Measurements from ENCODE around the gene WNT11. TPM values are rescaled to one million over a fixed set of nuclear protein-coding genes. Genes with fewer than 3 reads are reported as not detected.

The WNT11 gene
- total RNA-seq, 5 donors from 2014 or later (not counting 1 experiment from before 2014, with no cell fraction given): 0.47 to 1.3 (median 0.89) TPM; not detected in 1

DNA sequence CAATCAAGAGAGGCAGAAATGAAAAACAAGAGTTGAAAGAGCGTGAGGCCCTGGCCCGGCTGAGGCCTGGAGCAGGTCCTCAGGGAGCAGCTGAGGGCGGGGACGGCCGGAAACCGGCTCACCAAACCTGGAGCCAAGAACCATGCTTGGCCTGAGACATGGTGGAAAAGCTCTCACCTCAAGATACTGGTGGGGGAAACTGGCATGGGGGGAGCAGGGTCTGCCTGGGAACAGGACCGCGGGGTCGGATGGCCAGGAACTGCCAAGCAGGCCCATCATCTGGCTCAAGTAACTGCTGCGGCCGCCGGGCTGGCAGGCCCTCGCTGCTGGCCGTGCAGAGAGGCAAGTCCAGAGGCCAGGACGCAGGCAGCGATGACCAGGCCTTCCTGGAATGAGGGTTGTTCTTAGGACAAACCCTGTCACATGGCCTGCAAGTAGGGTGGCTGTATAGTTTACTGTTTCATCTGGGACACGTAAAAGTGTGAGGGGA, 18.9 kb upstream of the WNT11 start:
- no peak for ATAC-seq (replicated peaks in 1 of 4)
- no peak overlapping the region for H3K4me3 ChIP-seq (ENCODE audit: control insufficient read depth in 1 of 2, extremely low read depth in 1 of 2, low read length in 1 of 2)
- Mint-ChIP-seq H3K9me3 (no peaks in the 10 kb centered on the region), H3K36me3 (no peaks in the 10 kb centered on the region), H3K4me3 (no peak overlapping the region), H3K27ac (no peak overlapping the region), H3K27me3 (peaks cover 0 to 2% of the 10 kb centered on the region in 2 donors), H3K4me1 (peaks cover 0 to 2% (median 0%) of the 10 kb centered on the region in 3 donors)
- no peaks in the 10 kb centered on the region for H3K9me3 ChIP-seq
- ChIA-PET CTCF (no interaction called here), POLR2A (no interaction called here)
- WGBS (ENCODE audit: insufficient coverage): 97% methylated on average over 14 of the region's 17 CpGs
- H3K27me3 ChIP-seq (replicated peaks in 1 of 2; ENCODE audit: control insufficient read depth in 2 of 2, extremely low read depth in 1 of 2, insufficient read depth in 2 of 2, low read length in 1 of 2): peaks cover 0 to 8% of the 10 kb centered on the region in 2 experiments
- no peaks in the 10 kb centered on the region for H3K36me3 ChIP-seq (ENCODE audit: control insufficient read depth in 2 of 2, extremely low read depth in 1 of 2, insufficient read depth in 1 of 2, low read length in 1 of 2)
- no peak overlapping the region for H3K27ac ChIP-seq (ENCODE audit: low read length)
- peaks cover 0 to 6% of the 10 kb centered on the region in 2 experiments for H3K4me1 ChIP-seq (ENCODE audit: control insufficient read depth in 1 of 2, extremely low read depth in 1 of 2, insufficient read depth in 2 of 2, low read length in 2 of 2)
- DNase-seq: no peak

DNA sequence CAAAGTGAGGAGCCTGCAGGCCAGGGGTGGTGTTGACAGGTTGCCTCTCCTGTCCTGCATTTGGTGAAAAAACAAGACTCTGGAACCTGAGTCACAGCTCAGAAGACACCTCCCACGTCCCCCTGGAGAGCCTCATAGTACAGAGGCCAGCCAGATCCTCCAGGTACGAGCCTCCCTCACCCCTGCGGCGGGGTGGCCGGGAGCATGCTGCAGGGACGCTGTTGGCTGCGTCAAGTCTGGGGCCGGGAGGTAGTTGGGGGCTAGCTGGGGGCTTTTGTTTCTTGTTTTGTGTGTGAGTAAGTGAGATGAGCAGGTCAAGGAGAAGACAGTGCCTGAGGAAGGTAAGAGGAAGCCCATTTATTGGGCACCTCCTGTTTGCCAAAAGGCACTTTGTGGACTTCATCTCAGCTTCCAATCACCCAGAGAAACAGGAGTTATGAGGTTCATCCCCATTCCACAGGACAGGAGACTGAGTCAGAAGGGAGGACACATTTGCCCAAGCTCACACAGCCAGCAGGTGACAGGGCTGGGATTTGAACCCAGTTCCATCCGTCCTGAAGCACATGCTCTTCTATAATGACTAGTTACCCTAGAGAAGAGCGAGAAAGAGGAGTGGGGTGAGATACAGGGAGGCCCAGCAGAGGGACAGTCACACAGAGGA, 18.3 kb upstream of the WNT11 start:
- Histone ChIP-seq H3K27ac (ENCODE audit: low read length) (no peak overlapping the region), H3K27me3 (replicated peaks in 1 of 2; ENCODE audit: control insufficient read depth in 2 of 2, extremely low read depth in 1 of 2, insufficient read depth in 2 of 2, low read length in 1 of 2) (peaks cover 0 to 8% of the 10 kb centered on the region in 2 experiments), H3K36me3 (ENCODE audit: control insufficient read depth in 2 of 2, extremely low read depth in 1 of 2, insufficient read depth in 1 of 2, low read length in 1 of 2) (no peaks in the 10 kb centered on the region), H3K4me1 (ENCODE audit: control insufficient read depth in 1 of 2, extremely low read depth in 1 of 2, insufficient read depth in 2 of 2, low read length in 2 of 2) (no peaks in the 10 kb centered on the region), H3K9me3 (no peaks in the 10 kb centered on the region), H3K4me3 (ENCODE audit: control insufficient read depth in 1 of 2, extremely low read depth in 1 of 2, low read length in 1 of 2) (no peak overlapping the region)
- Mint-ChIP-seq H3K27me3 (peaks cover 2 to 3% of the 10 kb centered on the region in 2 donors), H3K27ac (no peak overlapping the region), H3K36me3 (no peaks in the 10 kb centered on the region), H3K9me3 (no peaks in the 10 kb centered on the region), H3K4me1 (peaks cover 0 to 2% (median 0%) of the 10 kb centered on the region in 3 donors), H3K4me3 (no peak overlapping the region)
- CTCF ChIA-PET: no interaction called here
- POLR2A ChIA-PET: no interaction called here
- 87% methylated on average over 9 of the region's 10 CpGs for WGBS (ENCODE audit: insufficient coverage)
- no peak for ATAC-seq (replicated peaks in 1 of 4)
- DNase-seq: no peak

GRCh38 chr11:76221365-76221764, 15.1 kb upstream of the WNT11 start:
- 83% methylated on average over 1 of the region's 3 CpGs for WGBS (ENCODE audit: insufficient coverage)
- H3K27me3 Mint-ChIP-seq: peaks cover 3% of the 10 kb centered on the region in 2 donors
- H3K4me1 Mint-ChIP-seq: no peaks in the 10 kb centered on the region
- H3K4me3 Mint-ChIP-seq: no peak overlapping the region
- Histone ChIP-seq H3K4me3 (ENCODE audit: control insufficient read depth in 1 of 2, extremely low read depth in 1 of 2, low read length in 1 of 2) (no peak overlapping the region), H3K9me3 (no peaks in the 10 kb centered on the region), H3K4me1 (ENCODE audit: control insufficient read depth in 1 of 2, extremely low read depth in 1 of 2, insufficient read depth in 2 of 2, low read length in 2 of 2) (no peaks in the 10 kb centered on the region), H3K27me3 (replicated peaks in 1 of 2; ENCODE audit: control insufficient read depth in 2 of 2, extremely low read depth in 1 of 2, insufficient read depth in 2 of 2, low read length in 1 of 2) (peaks cover 0 to 16% of the 10 kb centered on the region in 2 experiments), H3K27ac (ENCODE audit: low read length) (no peak overlapping the region), H3K36me3 (ENCODE audit: control insufficient read depth in 2 of 2, extremely low read depth in 1 of 2, insufficient read depth in 1 of 2, low read length in 1 of 2) (no peaks in the 10 kb centered on the region)
- no peaks in the 10 kb centered on the region for H3K36me3 Mint-ChIP-seq
- ChIA-PET POLR2A (no interaction called here), CTCF (interaction anchor here in 1 of 2 donors (0.8 kb wide), 1 partner anchor 13 kb away, joined by 3 read pairs; no protein-coding TSS in a partner anchor)
- no peak for ATAC-seq (replicated peaks in 1 of 4)
- H3K27ac Mint-ChIP-seq: no peak overlapping the region
- no peaks in the 10 kb centered on the region for H3K9me3 Mint-ChIP-seq
- DNase-seq: no peak

DNA sequence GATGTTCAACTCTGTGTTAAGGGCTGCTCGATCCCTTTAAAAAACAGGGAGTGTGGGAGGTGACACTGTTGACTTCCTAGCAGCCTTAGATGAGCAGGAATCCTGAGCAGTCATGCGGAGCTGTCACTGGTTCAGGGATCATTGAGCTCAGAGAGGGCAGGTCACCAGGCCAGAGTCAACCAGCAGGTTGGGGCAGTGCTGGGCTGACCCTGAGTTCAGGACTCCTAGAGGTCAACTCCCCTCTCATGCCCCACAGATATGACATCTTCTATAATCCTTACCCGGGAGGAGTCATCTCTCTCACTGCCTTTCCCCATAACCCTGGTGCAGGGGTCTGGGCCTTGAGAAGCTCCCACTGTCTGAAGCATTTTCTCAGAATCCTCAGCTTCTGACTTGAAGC, 12.9 kb upstream of the WNT11 start:
- Mint-ChIP-seq H3K27ac (no peak overlapping the region), H3K4me3 (no peak overlapping the region), H3K9me3 (no peaks in the 10 kb centered on the region), H3K36me3 (no peaks in the 10 kb centered on the region), H3K4me1 (no peaks in the 10 kb centered on the region), H3K27me3 (peaks cover 3% of the 10 kb centered on the region in 2 donors)
- Histone ChIP-seq H3K27ac (ENCODE audit: low read length) (no peak overlapping the region), H3K27me3 (replicated peaks in 1 of 2; ENCODE audit: control insufficient read depth in 2 of 2, extremely low read depth in 1 of 2, insufficient read depth in 2 of 2, low read length in 1 of 2) (peaks cover 0 to 17% of the 10 kb centered on the region in 2 experiments), H3K4me3 (ENCODE audit: control insufficient read depth in 1 of 2, extremely low read depth in 1 of 2, low read length in 1 of 2) (no peak overlapping the region), H3K9me3 (no peaks in the 10 kb centered on the region), H3K4me1 (ENCODE audit: control insufficient read depth in 1 of 2, extremely low read depth in 1 of 2, insufficient read depth in 2 of 2, low read length in 2 of 2) (no peaks in the 10 kb centered on the region), H3K36me3 (ENCODE audit: control insufficient read depth in 2 of 2, extremely low read depth in 1 of 2, insufficient read depth in 1 of 2, low read length in 1 of 2) (no peaks in the 10 kb centered on the region)
- WGBS (ENCODE audit: insufficient coverage): 75% methylated on average over 2 of the region's 3 CpGs
- POLR2A ChIA-PET: no interaction called here
- no peak for ATAC-seq (replicated peaks in 1 of 4)
- CTCF ChIA-PET: no interaction called here
- no peak for DNase-seq

- Histone ChIP-seq H3K36me3 (ENCODE audit: control insufficient read depth in 2 of 2, extremely low read depth in 1 of 2, insufficient read depth in 1 of 2, low read length in 1 of 2) (no peaks in the 10 kb centered on the region), H3K4me3 (ENCODE audit: control insufficient read depth in 1 of 2, extremely low read depth in 1 of 2, low read length in 1 of 2) (no peak overlapping the region), H3K27ac (ENCODE audit: low read length) (no peak overlapping the region), H3K4me1 (ENCODE audit: control insufficient read depth in 1 of 2, extremely low read depth in 1 of 2, insufficient read depth in 2 of 2, low read length in 2 of 2) (no peaks in the 10 kb centered on the region), H3K27me3 (replicated peaks in 1 of 2; ENCODE audit: control insufficient read depth in 2 of 2, extremely low read depth in 1 of 2, insufficient read depth in 2 of 2, low read length in 1 of 2) (peaks cover 0 to 18% of the 10 kb centered on the region in 2 experiments), H3K9me3 (no peaks in the 10 kb centered on the region)
- POLR2A ChIA-PET: no interaction called here
- no peaks in the 10 kb centered on the region for H3K4me1 Mint-ChIP-seq
- H3K4me3 Mint-ChIP-seq: peak overlapping the region in 1 of 3 donors; percentile 37
- DNase-seq: no peak
- no peak for ATAC-seq (replicated peaks in 1 of 4)
- CTCF ChIA-PET: interaction anchor here in 1 of 2 donors (0.7 kb wide), 1 partner anchor 100 kb away, joined by 3 read pairs; no protein-coding TSS in a partner anchor
- no peaks in the 10 kb centered on the region for H3K36me3 Mint-ChIP-seq
- 73% methylated on average over 2 of the region's 9 CpGs for WGBS (ENCODE audit: insufficient coverage)
- no peak overlapping the region for H3K27ac Mint-ChIP-seq
- no peaks in the 10 kb centered on the region for H3K9me3 Mint-ChIP-seq
- peaks cover 3% of the 10 kb centered on the region in 2 donors for H3K27me3 Mint-ChIP-seq
Observed at GRCh38 chr11:76218449-76219178, 12.3 kb upstream of the WNT11 start.

DNA sequence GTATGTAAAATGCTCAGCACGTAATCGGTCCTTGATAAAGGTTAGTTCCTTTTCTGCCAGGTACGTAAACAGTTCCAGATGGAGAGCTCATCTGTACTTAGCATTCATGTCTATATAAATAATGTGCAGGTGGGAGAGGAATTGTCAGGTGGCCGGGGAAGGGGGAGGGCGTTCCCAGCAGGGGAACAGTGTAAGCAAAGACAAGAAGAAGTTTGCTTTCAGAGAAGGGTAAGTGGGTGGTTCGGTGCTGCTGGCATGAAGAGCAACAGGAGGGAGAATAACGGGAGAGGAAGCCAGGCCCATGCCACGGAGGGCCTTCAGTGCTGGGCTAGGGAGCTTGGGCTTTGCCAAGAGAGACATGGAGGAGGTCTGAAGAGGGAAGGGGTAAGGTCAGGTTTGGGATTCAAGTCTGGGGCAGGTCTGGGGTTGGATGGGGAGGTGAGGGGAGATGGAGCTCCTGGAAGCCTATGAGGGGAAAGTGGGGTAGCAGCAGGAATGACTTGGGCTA, 11.4 kb upstream of the WNT11 start:
- no peak overlapping the region for H3K27ac Mint-ChIP-seq
- H3K9me3 ChIP-seq: no peaks in the 10 kb centered on the region
- no peaks in the 10 kb centered on the region for H3K4me1 Mint-ChIP-seq
- CTCF ChIA-PET: interaction anchor here (0.7 to 1.3 kb wide), 2 partner anchors 10 to 100 kb away, joined by 3 to 6 read pairs; no protein-coding TSS in a partner anchor
- ATAC-seq (replicated peaks in 1 of 4) (no peak), DNase-seq (no peak)
- no peak overlapping the region for H3K4me3 ChIP-seq (ENCODE audit: control insufficient read depth in 1 of 2, extremely low read depth in 1 of 2, low read length in 1 of 2)
- 81% methylated on average over 7 of the region's 8 CpGs for WGBS (ENCODE audit: insufficient coverage)
- H3K27me3 ChIP-seq (replicated peaks in 1 of 2; ENCODE audit: control insufficient read depth in 2 of 2, extremely low read depth in 1 of 2, insufficient read depth in 2 of 2, low read length in 1 of 2): peaks cover 0 to 26% of the 10 kb centered on the region in 2 experiments
- peaks cover 3% of the 10 kb centered on the region in 2 donors for H3K27me3 Mint-ChIP-seq
- H3K4me3 Mint-ChIP-seq: no peak overlapping the region
- no peaks in the 10 kb centered on the region for H3K4me1 ChIP-seq (ENCODE audit: control insufficient read depth in 1 of 2, extremely low read depth in 1 of 2, insufficient read depth in 2 of 2, low read length in 2 of 2)
- POLR2A ChIA-PET: no interaction called here
- no peaks in the 10 kb centered on the region for H3K36me3 ChIP-seq (ENCODE audit: control insufficient read depth in 2 of 2, extremely low read depth in 1 of 2, insufficient read depth in 1 of 2, low read length in 1 of 2)
- H3K27ac ChIP-seq (ENCODE audit: low read length): no peak overlapping the region
- no peaks in the 10 kb centered on the region for H3K36me3 Mint-ChIP-seq
- H3K9me3 Mint-ChIP-seq: no peaks in the 10 kb centered on the region

Measured in T-cell (primary cell).